GM23248 (cell line): ENCODE data around the gene DNAJB8.

Source experiments
- EZH2 ChIP-seq: fragments of 200-600 bp; sonication (generic); IDR thresholded peaks from 2 replicates; pipeline ENCODE4 v1.6.1; 2018; ENCODE audit warnings: antibody characterized with exemption, mild to moderate bottlenecking; ENCODE audit not compliant: insufficient read depth, poor library complexity, severe bottlenecking
- EZH2phosphoT487 ChIP-seq: fragments of 200-600 bp; sonication (generic); IDR thresholded peaks from 2 replicates; pipeline ENCODE4 v1.6.1; 2018; ENCODE audit warnings: antibody characterized with exemption, moderate library complexity, mild to moderate bottlenecking, low read depth; ENCODE audit not compliant: insufficient read depth

GRCh38 chr3:128464188-128464587 is 2.5 kb downstream of the DNAJB8 start:
- TF ChIP-seq EZH2 (no peak), EZH2phosphoT487 (no peak)
